DMS 273 treated with DMSO at 0.1 percent for 48 hours (cell line): Measurements from ENCODE around the gene OPN1MW3.
"Not testable (repeated sequence)": the region's sequence is repeated elsewhere in the genome, so short reads cannot be mapped to it uniquely, and the experiment has no call there.

Experiments
- DNase-seq: peaks from one replicate; lab custom pipeline; 2025; lab: John Stamatoyannopoulos, UW

OPN1MW3 gene

GRCh38 chrX:154257282-154257681, at the start of gene OPN1MW3:
Gene OPN1MW3, plus strand, starts transcription at chrX:154257582. Its CDS starts 38 bp downstream, at chrX:154257620.
- not testable (repeated sequence) for DNase-seq

GRCh38 chrX:154209670-154210418, 47.5 kb upstream of the OPN1MW3 start:
- DNase-seq = not testable (repeated sequence)

DNA sequence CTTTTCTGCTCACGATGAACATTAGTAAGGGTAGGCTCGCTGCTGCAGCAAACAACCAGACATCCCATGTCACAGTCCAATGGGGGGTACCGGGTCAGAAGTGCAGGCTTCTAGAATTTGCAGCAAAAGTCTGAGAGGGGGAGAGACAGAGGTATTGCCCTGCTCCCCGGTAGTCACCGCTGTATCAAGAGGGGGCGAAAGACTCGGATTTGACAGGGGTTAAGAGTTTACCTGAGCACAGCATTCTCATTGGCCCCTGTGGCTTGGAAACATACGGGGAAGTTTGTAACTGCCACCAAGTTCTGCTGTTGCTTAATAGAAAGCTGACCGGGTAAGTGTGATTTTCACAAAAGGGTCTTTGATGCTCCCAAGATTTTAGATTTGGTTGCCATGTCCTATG, 46.3 kb upstream of the OPN1MW3 start:
- not testable (repeated sequence) for DNase-seq

- DNase-seq = not testable (repeated sequence)
These were observed 45.9 kb upstream of the OPN1MW3 start for GRCh38 chrX:154211499-154211898.

GRCh38 chrX:154219456-154219855, 37.9 kb upstream of the OPN1MW3 start, which contains the start of gene OPN1MW2:
Gene OPN1MW2, plus strand, starts transcription at chrX:154219756. Its CDS starts 60 bp downstream, at chrX:154219816.
- not testable (repeated sequence) for DNase-seq

DNA sequence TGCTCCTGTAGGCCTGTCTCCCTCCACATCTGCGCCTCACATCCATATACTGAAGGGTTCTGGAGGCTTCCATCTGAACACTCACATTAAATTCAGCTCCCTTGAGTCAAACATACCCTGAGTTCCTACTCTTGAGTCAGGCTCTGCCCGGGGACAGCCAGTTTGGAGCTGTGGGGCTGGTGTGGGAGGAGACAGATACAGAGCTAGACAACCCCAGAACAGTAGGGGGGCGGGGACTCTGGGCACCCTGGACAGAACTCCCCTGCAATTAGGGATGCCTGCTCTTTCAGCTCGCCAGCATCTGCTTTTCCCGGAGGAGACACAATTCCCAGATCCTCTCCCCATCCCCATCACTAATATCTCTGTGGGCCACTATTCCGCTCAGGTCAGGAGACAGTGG, 32.1 kb upstream of the OPN1MW3 start:
- not testable (repeated sequence) for DNase-seq

DNA sequence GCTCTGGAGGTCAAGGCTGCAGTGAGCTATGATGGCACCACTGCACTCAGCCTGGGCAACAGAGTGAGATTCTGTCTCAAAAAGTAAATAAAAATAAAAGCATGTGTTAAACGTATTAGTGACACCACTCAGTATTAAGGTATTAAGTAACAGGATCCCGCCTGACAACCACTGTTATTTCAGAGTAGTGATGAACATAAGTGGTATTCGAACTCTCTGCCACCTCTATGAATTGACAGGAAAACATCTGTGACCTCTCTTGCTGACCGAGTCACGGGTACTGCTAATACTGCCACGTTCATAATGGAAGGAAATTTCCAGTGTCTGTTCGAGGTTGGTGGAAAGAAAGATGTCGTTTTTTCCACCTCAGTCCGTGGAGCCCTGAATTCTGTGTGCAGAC, 30.7 kb upstream of the OPN1MW3 start:
- DNase-seq = not testable (repeated sequence)

GRCh38 chrX:154231443-154231842, 25.9 kb upstream of the OPN1MW3 start:
- not testable (repeated sequence) for DNase-seq

DNA sequence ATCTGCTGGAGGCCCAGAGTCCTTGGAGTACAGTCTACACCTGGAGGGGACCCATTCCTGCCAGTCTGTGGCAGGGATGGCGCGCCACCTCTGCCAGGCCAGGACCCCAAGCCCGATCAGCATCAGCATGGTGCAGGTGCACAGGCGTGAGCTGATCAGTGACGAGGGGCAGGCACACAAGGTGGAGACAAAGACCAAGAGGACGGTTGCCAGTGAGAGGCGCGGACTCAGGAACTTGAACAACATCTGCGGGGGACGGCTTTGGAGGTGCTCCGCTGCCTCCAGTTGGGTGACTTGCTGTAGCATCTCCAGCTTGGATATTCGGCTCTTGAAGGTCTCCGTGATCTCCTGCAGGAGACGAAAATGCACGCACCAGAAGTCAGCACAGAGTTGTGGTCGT, 23.8 kb upstream of the OPN1MW3 start:
- not testable (repeated sequence) for DNase-seq

DNA sequence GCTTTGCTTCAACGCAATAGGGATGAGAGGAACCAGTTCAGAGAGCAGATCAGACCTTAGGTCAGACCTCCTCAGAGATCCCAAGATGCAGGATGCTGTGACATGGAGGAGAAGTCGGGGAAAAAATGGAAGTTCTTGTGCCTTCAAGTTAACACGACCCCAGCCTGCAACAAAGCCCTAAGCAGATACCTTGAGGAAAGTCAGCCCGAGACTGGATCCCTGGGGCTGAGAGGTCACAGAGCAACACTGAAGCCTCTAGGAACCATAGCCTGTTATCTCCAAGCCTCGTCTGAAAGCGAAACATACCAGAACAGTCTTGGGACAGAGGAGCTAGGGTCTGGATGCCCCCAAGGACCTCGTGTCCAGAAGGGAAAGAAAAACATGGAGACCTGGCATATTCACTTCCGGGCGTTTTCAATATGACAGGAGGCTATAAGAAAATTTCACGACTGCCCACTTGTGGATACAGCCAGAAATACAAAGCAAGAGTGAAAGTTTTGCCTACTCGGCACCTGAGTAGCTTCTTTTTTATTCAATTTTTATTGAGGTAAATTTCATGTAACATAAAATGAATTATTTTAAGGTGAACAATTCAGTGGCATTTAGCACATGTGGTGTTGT, 18.3 kb upstream of the OPN1MW3 start:
- not testable (repeated sequence) for DNase-seq

DNA sequence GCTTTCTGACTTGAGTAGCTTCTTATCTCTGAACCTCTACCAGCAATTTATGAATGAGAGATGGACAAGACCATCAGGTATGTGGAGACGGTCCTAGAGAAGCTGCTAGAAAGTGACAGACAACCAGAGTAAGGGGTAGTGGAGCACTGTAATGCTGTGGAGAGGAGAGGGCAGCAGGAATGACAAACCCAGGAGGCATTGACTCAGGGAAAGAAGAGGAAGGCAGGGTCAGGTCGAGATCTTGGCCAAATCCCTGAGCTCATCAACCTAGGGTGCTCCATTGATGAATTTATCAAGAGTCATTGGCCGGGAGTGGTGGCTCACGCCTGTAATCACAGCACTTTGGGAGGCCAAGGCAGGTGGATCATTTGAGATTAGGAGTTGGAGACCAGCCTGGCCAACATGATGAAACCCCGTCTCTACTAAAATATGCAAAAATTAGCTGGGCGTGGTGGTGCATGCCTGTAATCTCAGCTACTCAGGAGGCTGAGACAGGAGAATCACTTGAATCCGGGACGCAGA, 17.3 kb upstream of the OPN1MW3 start:
- not testable (repeated sequence) for DNase-seq

GRCh38 chrX:154247377-154248045, 9.9 kb upstream of the OPN1MW3 start:
- not testable (repeated sequence) for DNase-seq

- DNase-seq = not testable (repeated sequence)
These were observed 9.3 kb upstream of the OPN1MW3 start for GRCh38 chrX:154248076-154248475.

GRCh38 chrX:154258711-154259110, 1.3 kb downstream of the OPN1MW3 start:
- not testable (repeated sequence) for DNase-seq

GRCh38 chrX:154263072-154263471, 5.7 kb downstream of the OPN1MW3 start:
- DNase-seq = not testable (repeated sequence)

- DNase-seq = not testable (repeated sequence)
These were observed 11.9 kb downstream of the OPN1MW3 start for GRCh38 chrX:154269245-154269644.

GRCh38 chrX:154284489-154285338, 27.3 kb downstream of the OPN1MW3 start:
- DNase-seq = not testable (repeated sequence)

GRCh38 chrX:154286406-154286805, 29.0 kb downstream of the OPN1MW3 start:
- not testable (repeated sequence) for DNase-seq

DNA sequence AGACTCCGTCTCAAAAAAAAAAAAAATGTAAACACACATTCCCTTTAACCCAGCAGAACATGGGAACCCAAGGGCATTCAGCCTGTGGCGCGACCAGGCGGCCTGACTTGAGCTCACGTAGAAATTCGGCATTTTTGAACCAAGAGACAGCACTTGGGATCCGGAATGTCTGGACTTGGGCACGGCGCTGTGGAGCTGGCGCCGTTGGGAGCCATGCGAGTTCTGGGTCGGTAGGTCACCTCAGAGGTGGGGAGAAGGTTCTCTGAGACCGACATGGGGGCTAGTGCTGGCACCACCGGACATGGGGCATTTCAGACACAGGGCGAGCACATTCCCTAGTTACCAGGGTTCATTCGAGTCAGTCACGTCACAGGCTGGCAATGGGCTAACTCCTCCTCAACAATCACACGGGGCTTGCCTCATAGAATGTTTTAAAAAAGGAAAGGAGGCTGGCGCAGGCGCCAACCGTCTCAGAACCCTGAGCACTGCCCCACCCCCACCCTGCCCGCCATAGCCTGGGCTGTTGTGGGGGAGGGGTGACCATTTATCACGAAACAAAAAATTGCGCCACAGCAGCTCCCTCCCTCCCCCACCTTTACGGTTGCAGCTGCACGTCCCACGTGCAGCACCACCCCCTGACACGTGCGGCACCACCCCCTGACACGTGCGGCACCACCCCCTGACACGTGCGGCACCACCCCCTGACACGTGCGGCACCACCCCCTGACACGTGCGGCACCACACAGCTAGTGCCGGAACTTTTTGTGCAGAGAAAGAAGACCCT, 37.6 kb downstream of the OPN1MW3 start, which contains the start of gene TEX28:
Gene TEX28 (minus strand): TSS at position 334 of the 784 bp plus-strand sequence. CDS start 3,007 bp downstream, outside the sequence.
- no peak for DNase-seq

DNA sequence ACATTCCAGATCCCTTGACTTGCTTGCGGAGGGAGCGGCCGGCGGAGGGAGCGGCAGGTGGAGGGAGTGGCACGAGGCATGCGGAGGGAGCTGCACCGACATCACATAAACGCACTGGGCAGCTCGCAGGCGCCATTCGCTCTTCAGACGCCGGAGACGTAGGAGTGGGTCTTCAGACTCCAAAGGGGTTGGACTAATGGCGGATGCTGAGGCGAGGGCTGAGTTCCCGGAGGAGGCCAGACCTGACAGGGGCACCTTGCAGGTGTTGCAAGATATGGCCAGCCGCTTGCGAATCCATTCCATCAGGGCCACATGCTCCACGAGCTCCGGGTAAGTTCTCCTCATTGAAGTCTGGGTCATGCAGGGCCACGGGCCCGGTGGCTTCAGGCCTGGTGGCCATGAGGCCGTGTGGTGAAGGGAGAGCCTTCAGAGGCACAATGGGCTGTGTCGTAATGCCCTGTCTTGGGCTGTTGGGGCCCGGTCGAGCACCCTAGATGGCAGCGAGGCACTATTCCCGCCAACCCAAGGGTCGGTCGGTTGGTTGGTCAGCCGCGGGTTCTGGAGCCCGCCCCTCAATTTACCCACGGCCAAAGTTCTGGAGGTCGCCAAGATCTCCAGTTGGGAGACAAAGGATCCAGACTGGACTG, 38.4 kb downstream of the OPN1MW3 start, which contains the start of gene TKTL1:
Gene TKTL1 (plus strand): TSS at position 132 of the 647 bp plus-strand sequence. CDS start 65 bp downstream, at position 197.
- no peak for DNase-seq
